ENCODE measurements around the gene MTHFD2L. TPM values are rescaled to one million over a fixed set of nuclear protein-coding genes. Genes with fewer than 3 reads are reported as not detected.

Gene MTHFD2L
- total and polyA plus RNA-seq, 9 of the 15 experiments (the other 6 are each of a cell fraction or from before 2014, with no cell fraction given) = 10.0 to 39.0 (median 26.0) TPM

GRCh38 chr4:74331252-74331651 is 173.3 kb downstream of the MTHFD2L start (continued):
- TF ChIP-seq TRIM28 (IDR thresholded peaks at IDR 0.05) = no peak
- no peak for TF ChIP-seq CLOCK (CRISPR knock-in tag; IDR thresholded peaks at IDR 0.05; ENCODE audit: borderline replicate concordance)
- TF ChIP-seq ZNF431 (CRISPR knock-in tag; IDR thresholded peaks at IDR 0.05) = no peak
- no peak for TF ChIP-seq ZZZ3 (IDR thresholded peaks at IDR 0.05)
- no peak for TF ChIP-seq CREB1 (IDR thresholded peaks at IDR 0.05)
- no peak for TF ChIP-seq CREB1 (CRISPR knock-in tag; IDR thresholded peaks at IDR 0.05)
- TF ChIP-seq ZNF764 (CRISPR knock-in tag; IDR thresholded peaks at IDR 0.05; ENCODE audit: low read depth) = no peak
- no peak for TF ChIP-seq ZNF324 (CRISPR knock-in tag; IDR thresholded peaks at IDR 0.05)
- TF ChIP-seq RBM25 (IDR thresholded peaks at IDR 0.05; ENCODE audit: low read depth, low read length, severe bottlenecking) = no peak
- no peak for TF ChIP-seq SMAD2 (IDR thresholded peaks at IDR 0.05; ENCODE audit: low read depth, low read length)
- no peak for TF ChIP-seq RBM17 (IDR thresholded peaks at IDR 0.05; ENCODE audit: borderline replicate concordance, low read depth, low read length)
- TF ChIP-seq FUS (optimal IDR thresholded peaks at IDR 0.05; ENCODE audit: low read depth, low read length) = no peak
- no peak for TF ChIP-seq ELK1 (CRISPR knock-in tag; IDR thresholded peaks at IDR 0.05)
- no peak for TF ChIP-seq IRF9 (tag; IDR thresholded peaks at IDR 0.05)
- TF ChIP-seq HBP1 (CRISPR knock-in tag; IDR thresholded peaks at IDR 0.05) = no peak
- TF ChIP-seq SOX6 (IDR thresholded peaks at IDR 0.05) = peak; percentile 28; the same call in 1 of the 2 replicates
- peak; percentile 73; the same call in 1 of the 2 replicates for TF ChIP-seq ZNF644 (tag; IDR thresholded peaks at IDR 0.05; ENCODE audit: low read depth)
- no peak for TF ChIP-seq ESRRB (CRISPR knock-in tag; IDR thresholded peaks at IDR 0.05; ENCODE audit: borderline replicate concordance)
- TF ChIP-seq LARP7 (IDR thresholded peaks at IDR 0.05) = no peak
- no peak for TF ChIP-seq ZKSCAN8 (CRISPR knock-in tag; IDR thresholded peaks at IDR 0.05)
- no peak for TF ChIP-seq KAT2B (IDR thresholded peaks at IDR 0.05; ENCODE audit: low read depth, low read length)
- TF ChIP-seq TFAM (CRISPR knock-in tag; conservative IDR thresholded peaks at IDR 0.05) = no peak
- TF ChIP-seq MEF2A (IDR thresholded peaks at IDR 0.05; ENCODE audit: control insufficient read depth, low read depth, low read length) = no peak
- TF ChIP-seq MYC (IDR thresholded peaks at IDR 0.05; ENCODE audit: low read depth, low read length) = no peak
- no peak for TF ChIP-seq MYC (CRISPR knock-in tag; IDR thresholded peaks at IDR 0.05; ENCODE audit: borderline replicate concordance, low read depth)
- no peak for TF ChIP-seq EP400 (IDR thresholded peaks at IDR 0.05)

Data from K562 (cell line).